A673 (cell line): ENCODE results near the gene OTX2. TPM values are rescaled to one million over a fixed set of nuclear protein-coding genes. Genes with fewer than 3 reads are reported as not detected.

ENCODE experiments used
- BruUV-seq: library from RNA; stranded (reverse); fragments of 400-500 nt; replicated peaks from 2 replicates; lab custom pipeline; 2021; lab: Mats Ljungman, UMichigan
- CTCF ChIA-PET: fragments of 300-600 bp; sonication (Branson Sonifier 250); formaldehyde crosslinking; loops from one replicate; lab custom pipeline; 2022; ENCODE audit warnings: antibody characterized with exemption; lab: Charles Lee
- POLR2A ChIA-PET: fragments of 300-600 bp; sonication (Branson Sonifier 250); formaldehyde crosslinking; loops from one replicate; lab custom pipeline; 2022; ENCODE audit warnings: antibody characterized with exemption; ENCODE audit not compliant: low non-redundant PET; lab: Charles Lee
- DNase-seq: peaks from one replicate; pipeline ENCODE4 v3.0.0-alpha.2; 2015; ENCODE audit warnings: low spot score
- H3K27ac ChIP-seq: fragments of 200-600 bp; sonication (generic); 2 replicates; pipeline ENCODE4 v1.5.1; 2016; ENCODE audit warnings: mixed run types, low read depth, mild to moderate bottlenecking, mixed read lengths, antibody characterized with exemption, low read length; ENCODE audit not compliant: poor library complexity, severe bottlenecking
- H3K27me3 ChIP-seq: fragments of 200-600 bp; sonication (generic); replicated peaks from 2 replicates; pipeline ENCODE4 v1.6.1; 2017; ENCODE audit warnings: mixed run types, low read depth, mild to moderate bottlenecking, mixed read lengths, antibody characterized with exemption, low read length; ENCODE audit not compliant: insufficient read depth, poor library complexity
- H3K36me3 ChIP-seq: fragments of 200-600 bp; sonication (generic); 2 replicates; pipeline ENCODE4 v1.6.1; 2016; ENCODE audit warnings: mixed run types, mild to moderate bottlenecking, mixed read lengths, antibody characterized with exemption, low read length; ENCODE audit not compliant: insufficient read depth, poor library complexity, severe bottlenecking
- H3K4me1 ChIP-seq: fragments of 200-600 bp; sonication (generic); 2 replicates; pipeline ENCODE4 v1.6.1; 2017; ENCODE audit warnings: mixed run types, mild to moderate bottlenecking, mixed read lengths, antibody characterized with exemption, low read length; ENCODE audit not compliant: insufficient read depth, poor library complexity, severe bottlenecking
- H3K4me3 ChIP-seq: fragments of 200-600 bp; sonication (generic); 2 replicates; pipeline ENCODE4 v1.5.1; 2016; ENCODE audit warnings: low read depth, mixed run types, mild to moderate bottlenecking, mixed read lengths, low read length; ENCODE audit not compliant: poor library complexity, severe bottlenecking
- H3K9me3 ChIP-seq: fragments of 200-600 bp; sonication (generic); 2 replicates; pipeline ENCODE4 v1.6.1; 2016; ENCODE audit warnings: mixed run types, low read depth, mild to moderate bottlenecking, mixed read lengths, antibody characterized with exemption, low read length; ENCODE audit not compliant: poor library complexity, severe bottlenecking
- EZH2 ChIP-seq: fragments of 200-600 bp; sonication (generic); IDR thresholded peaks from 2 replicates; pipeline ENCODE4 v1.6.1; 2017; ENCODE audit warnings: borderline replicate concordance, low read depth, mild to moderate bottlenecking, mixed read lengths, antibody characterized with exemption, low read length; ENCODE audit not compliant: poor library complexity, severe bottlenecking
- intact Hi-C: fragments of 100-400 bp; cut with micrococcal nuclease; formaldehyde crosslinking; loops from one replicate; pipeline ENCODE4 v1.10.0; 2022; ENCODE audit not compliant: unreplicated experiment
- total RNA-seq: library from RNA; stranded (reverse); gene quantifications from 2 replicates; pipeline ENCODE4 v1.2.3, GENCODE V29; 2021
- TF ChIP-seq, protein P1 (sequence below): fragments of 300-800, 200-600 bp; sonication (generic); conservative IDR thresholded peaks from 2 replicates; pipeline ENCODE4 v1.5.1; 2017; ENCODE audit warnings: low read depth, mild to moderate bottlenecking, antibody characterized with exemption, low read length, moderate library complexity, mixed read lengths

Gene OTX2
- total RNA-seq, 1 experiment from 2014 or later, result 129 TPM

DNA sequence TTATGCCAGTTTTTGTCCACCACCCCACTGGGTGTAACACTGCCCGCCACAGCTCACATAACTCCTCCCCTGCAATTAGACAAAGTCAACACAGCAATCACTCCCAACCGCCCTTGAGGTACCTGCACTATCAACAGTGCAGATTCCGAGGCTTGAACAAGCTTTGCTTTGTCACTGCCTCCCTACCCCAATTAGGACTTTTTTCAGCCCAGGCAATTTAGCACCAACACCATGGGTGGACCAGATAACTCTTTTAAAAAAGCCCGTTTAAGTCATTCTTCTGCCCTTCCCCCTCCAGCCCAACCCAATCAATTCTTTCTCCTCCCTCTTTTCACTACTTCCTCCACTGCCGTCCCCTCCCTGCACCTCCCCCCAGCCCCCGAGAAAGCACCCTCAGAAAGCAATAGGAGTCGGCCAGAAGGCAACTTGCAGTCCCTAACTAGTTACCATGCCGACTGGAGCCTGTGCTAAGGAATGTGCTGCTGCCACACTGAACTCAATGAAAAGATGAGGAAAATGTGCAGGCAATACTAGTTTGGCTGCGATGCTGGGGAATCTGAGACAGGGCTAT is 45.7 kb upstream of the OTX2 start:
- H3K4me3 ChIP-seq, result no peak overlapping the region
- H3K27me3 ChIP-seq, result no peaks in the 10 kb centered on the region
- intact Hi-C loops, result no loop called here
- no TSS peak for BruUV-seq
- ChIA-PET CTCF (no interaction called here), POLR2A (no interaction called here)
- DNase-seq, result no peak
- no peaks in the 10 kb centered on the region for H3K4me1 ChIP-seq
- H3K9me3 ChIP-seq, result no peaks in the 10 kb centered on the region
- H3K27ac ChIP-seq, result no peak overlapping the region
- no peak for TF ChIP-seq EZH2
- TF ChIP-seq, protein P1, sequence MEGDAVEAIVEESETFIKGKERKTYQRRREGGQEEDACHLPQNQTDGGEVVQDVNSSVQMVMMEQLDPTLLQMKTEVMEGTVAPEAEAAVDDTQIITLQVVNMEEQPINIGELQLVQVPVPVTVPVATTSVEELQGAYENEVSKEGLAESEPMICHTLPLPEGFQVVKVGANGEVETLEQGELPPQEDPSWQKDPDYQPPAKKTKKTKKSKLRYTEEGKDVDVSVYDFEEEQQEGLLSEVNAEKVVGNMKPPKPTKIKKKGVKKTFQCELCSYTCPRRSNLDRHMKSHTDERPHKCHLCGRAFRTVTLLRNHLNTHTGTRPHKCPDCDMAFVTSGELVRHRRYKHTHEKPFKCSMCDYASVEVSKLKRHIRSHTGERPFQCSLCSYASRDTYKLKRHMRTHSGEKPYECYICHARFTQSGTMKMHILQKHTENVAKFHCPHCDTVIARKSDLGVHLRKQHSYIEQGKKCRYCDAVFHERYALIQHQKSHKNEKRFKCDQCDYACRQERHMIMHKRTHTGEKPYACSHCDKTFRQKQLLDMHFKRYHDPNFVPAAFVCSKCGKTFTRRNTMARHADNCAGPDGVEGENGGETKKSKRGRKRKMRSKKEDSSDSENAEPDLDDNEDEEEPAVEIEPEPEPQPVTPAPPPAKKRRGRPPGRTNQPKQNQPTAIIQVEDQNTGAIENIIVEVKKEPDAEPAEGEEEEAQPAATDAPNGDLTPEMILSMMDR, result no peak
- no peaks in the 10 kb centered on the region for H3K36me3 ChIP-seq

DNA sequence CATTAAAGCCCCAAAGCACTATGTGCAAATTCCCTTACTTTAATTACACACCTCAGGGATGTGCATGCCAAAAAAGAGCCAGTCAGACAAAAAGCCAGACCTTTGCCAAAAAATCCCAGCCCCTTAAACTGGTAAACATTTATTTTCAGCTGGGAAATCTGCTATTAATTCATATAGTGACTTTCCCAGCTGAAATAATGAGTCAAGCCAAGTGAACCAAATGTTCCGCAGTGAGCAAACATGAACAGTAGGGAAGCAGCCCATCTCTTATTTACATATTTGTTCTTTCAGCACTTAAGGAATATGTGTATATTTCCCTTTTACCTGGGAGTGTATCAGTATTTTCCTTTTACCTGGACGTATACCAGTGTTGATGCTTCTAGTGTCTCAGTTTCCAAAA is 44.0 kb upstream of the OTX2 start:
- intact Hi-C loops, result no loop called here
- Histone ChIP-seq H3K36me3 (no peaks in the 10 kb centered on the region), H3K27me3 (no peaks in the 10 kb centered on the region), H3K4me3 (no peak overlapping the region), H3K9me3 (no peaks in the 10 kb centered on the region), H3K27ac (no peak overlapping the region), H3K4me1 (no peaks in the 10 kb centered on the region)
- TF ChIP-seq EZH2, result no peak
- TF ChIP-seq, protein P1, result no peak
- DNase-seq, result no peak
- no TSS peak for BruUV-seq
- ChIA-PET CTCF (no interaction called here), POLR2A (interaction anchor here (0.7 kb wide), 1 partner anchor 654 kb away, joined by 3 read pairs; no protein-coding TSS in a partner anchor)

DNA sequence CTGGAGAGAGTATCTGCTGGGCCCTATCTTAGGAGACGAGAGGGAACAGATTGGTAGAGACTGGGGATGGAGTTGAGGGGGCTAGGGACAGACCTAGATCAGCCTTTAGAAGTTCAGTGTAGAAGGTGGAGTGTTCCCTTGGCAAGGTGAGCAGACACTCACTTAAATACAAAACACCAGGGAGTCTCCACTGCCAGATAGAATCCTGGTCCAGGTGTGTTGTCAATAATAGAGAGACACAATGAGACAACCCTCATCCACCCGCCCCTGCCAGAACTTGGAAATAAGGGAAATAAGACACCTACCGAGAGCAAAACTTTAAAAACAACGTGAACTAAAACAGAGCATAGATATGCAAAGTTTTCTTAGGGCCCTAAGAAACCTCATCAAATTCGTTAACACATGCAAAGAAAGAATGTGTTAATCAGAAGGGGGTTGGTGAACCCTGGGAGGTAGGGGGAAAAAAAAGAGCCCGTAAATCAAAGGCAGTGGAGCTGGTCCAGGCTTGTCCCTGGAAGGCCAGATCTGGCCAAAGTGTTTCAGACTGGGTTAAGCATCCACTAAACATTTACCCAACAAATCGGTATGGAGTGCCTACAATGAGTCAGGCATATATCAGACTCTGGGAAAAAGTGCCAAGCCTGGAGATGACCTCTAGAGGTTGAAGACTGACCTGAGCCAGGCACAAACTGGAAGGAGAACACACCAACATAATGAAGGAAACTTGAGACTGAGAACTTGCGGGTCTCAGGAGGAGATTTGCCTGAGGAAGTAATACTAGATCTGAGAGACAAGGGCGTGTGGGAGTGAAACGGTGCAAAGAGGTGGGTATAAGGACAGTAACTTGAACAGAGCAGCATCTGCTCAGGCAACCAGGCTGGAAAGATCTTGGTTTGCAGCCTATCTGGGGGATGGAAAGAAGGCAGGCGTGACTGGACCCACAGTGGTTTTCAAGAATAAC is 37.0 kb upstream of the OTX2 start:
- CTCF ChIA-PET, result no interaction called here

More for the DNA sequence above, 37.0 kb upstream of the OTX2 start:
- DNase-seq, result no peak
- no peak overlapping the region for H3K4me3 ChIP-seq
- POLR2A ChIA-PET, result no interaction called here
- no TSS peak for BruUV-seq
- H3K27me3 ChIP-seq, result no peaks in the 10 kb centered on the region
- intact Hi-C loops, result no loop called here
- no peaks in the 10 kb centered on the region for H3K9me3 ChIP-seq
- no peak overlapping the region for H3K27ac ChIP-seq
- H3K4me1 ChIP-seq, result no peaks in the 10 kb centered on the region
- no peak for TF ChIP-seq EZH2
- TF ChIP-seq, protein P1, result no peak
- H3K36me3 ChIP-seq, result no peaks in the 10 kb centered on the region
